H9 (cell line): ENCODE results near the gene ZBP1. TPM values are rescaled to one million over a fixed set of nuclear protein-coding genes. Genes with fewer than 3 reads are reported as not detected.

Experiments
- DNase-seq: peaks from one replicate; pipeline ENCODE4 v3.0.0-alpha.2; 2017
- H2AFZ ChIP-seq: one replicate; pipeline ENCODE4 v1.6.1; 2013; ENCODE audit warnings: mild to moderate bottlenecking, low read length, control low read depth, moderate library complexity
- H2AK5ac ChIP-seq: 2 replicates; pipeline ENCODE4 v1.6.1; 2013; ENCODE audit warnings: low read length, control low read depth, mixed read lengths; ENCODE audit not compliant: insufficient read length
- H2BK120ac ChIP-seq: one replicate; pipeline ENCODE4 v1.6.1; 2013; ENCODE audit warnings: low read depth, mild to moderate bottlenecking, low read length, control low read depth, inconsistent platforms; ENCODE audit not compliant: poor library complexity, severe bottlenecking
- H2BK12ac ChIP-seq: 2 replicates; pipeline ENCODE4 v1.6.1; 2013; ENCODE audit warnings: low read length, control low read depth, mixed read lengths, low read depth; ENCODE audit not compliant: insufficient read length
- H2BK15ac ChIP-seq: 2 replicates; pipeline ENCODE4 v1.6.1; 2013; ENCODE audit warnings: low read depth, low read length, control low read depth
- H2BK20ac ChIP-seq: one replicate; pipeline ENCODE4 v1.6.1; 2013; ENCODE audit warnings: low read depth, mild to moderate bottlenecking, low read length, control low read depth, inconsistent platforms; ENCODE audit not compliant: poor library complexity, severe bottlenecking
- H2BK5ac ChIP-seq: 2 replicates; pipeline ENCODE4 v1.6.1; 2013; ENCODE audit warnings: low read length, control low read depth, mixed read lengths; ENCODE audit not compliant: insufficient read length
- H3K14ac ChIP-seq: 2 replicates; pipeline ENCODE4 v1.6.1; 2013; ENCODE audit warnings: low read length, control low read depth; ENCODE audit not compliant: insufficient read depth
- H3K18ac ChIP-seq: 2 replicates; pipeline ENCODE4 v1.6.1; 2013; ENCODE audit warnings: low read depth, mild to moderate bottlenecking, mixed read lengths, low read length, control low read depth; ENCODE audit not compliant: insufficient read length
- H3K23ac ChIP-seq: 2 replicates; pipeline ENCODE4 v1.6.1; 2013; ENCODE audit warnings: low read length, control low read depth, mixed read lengths, low read depth; ENCODE audit not compliant: insufficient read length
- H3K23me2 ChIP-seq: 2 replicates; pipeline ENCODE4 v1.6.1; 2013; ENCODE audit warnings: low read depth, mild to moderate bottlenecking, mixed read lengths, low read length, control low read depth; ENCODE audit not compliant: insufficient read length, poor library complexity, severe bottlenecking
- H3K27ac ChIP-seq: 2 replicates; pipeline ENCODE4 v1.5.1; 2013; ENCODE audit warnings: low read length, control low read depth, mixed read lengths, low read depth; ENCODE audit not compliant: insufficient read length
- H3K27me3 ChIP-seq: 2 replicates; pipeline ENCODE4 v1.6.1; 2013; ENCODE audit warnings: low read length, control low read depth, inconsistent platforms; ENCODE audit not compliant: insufficient read depth
- H3K4ac ChIP-seq: 2 replicates; pipeline ENCODE4 v1.6.1; 2013; ENCODE audit warnings: low read depth, mild to moderate bottlenecking, control low read depth, inconsistent platforms, low read length, moderate library complexity
- H3K4me1 ChIP-seq: 2 replicates; pipeline ENCODE4 v1.6.1; 2013; ENCODE audit warnings: low read length, control low read depth, inconsistent platforms; ENCODE audit not compliant: insufficient read depth
- H3K4me2 ChIP-seq: 2 replicates; pipeline ENCODE4 v1.6.1; 2013; ENCODE audit warnings: low read length, control low read depth, mixed read lengths; ENCODE audit not compliant: insufficient read length, insufficient read depth
- H3K56ac ChIP-seq: 2 replicates; pipeline ENCODE4 v1.6.1; 2013; ENCODE audit warnings: low read depth, mild to moderate bottlenecking, mixed read lengths, low read length, control low read depth; ENCODE audit not compliant: insufficient read length
- H3K79me1 ChIP-seq: 2 replicates; pipeline ENCODE4 v1.6.1; 2013; ENCODE audit warnings: low read depth, mild to moderate bottlenecking, moderate library complexity, low read length, control low read depth, inconsistent platforms; ENCODE audit not compliant: insufficient read depth, poor library complexity, severe bottlenecking
- H3K79me2 ChIP-seq: 2 replicates; pipeline ENCODE4 v1.6.1; 2013; ENCODE audit warnings: low read length, control low read depth, inconsistent platforms; ENCODE audit not compliant: insufficient read depth
- H3K9ac ChIP-seq: 2 replicates; pipeline ENCODE4 v1.6.1; 2013; ENCODE audit warnings: low read length, control low read depth, mixed read lengths; ENCODE audit not compliant: insufficient read length; ENCODE audit errors: extremely low read depth
- H3K9me3 ChIP-seq: one replicate; pipeline ENCODE4 v1.6.1; 2013; ENCODE audit warnings: low read depth, low read length, inconsistent platforms; ENCODE audit not compliant: control insufficient read depth
- H3T11ph ChIP-seq: one replicate; pipeline ENCODE4 v1.6.1; 2013; ENCODE audit warnings: mild to moderate bottlenecking, low read length, control low read depth, inconsistent platforms
- H4K20me1 ChIP-seq: one replicate; pipeline ENCODE4 v1.6.1; 2013; ENCODE audit not compliant: control insufficient read depth, insufficient read length, insufficient read depth
- H4K5ac ChIP-seq: 2 replicates; pipeline ENCODE4 v1.6.1; 2013; ENCODE audit warnings: low read depth, mild to moderate bottlenecking, mixed read lengths, low read length, control low read depth; ENCODE audit not compliant: insufficient read length
- H4K8ac ChIP-seq: replicated peaks from 2 replicates; pipeline ENCODE4 v1.6.1; 2013; ENCODE audit warnings: low read length, control low read depth, mixed read lengths, low read depth; ENCODE audit not compliant: insufficient read length
- H4K91ac ChIP-seq: 2 replicates; pipeline ENCODE4 v1.6.1; 2013; ENCODE audit warnings: low read depth, mild to moderate bottlenecking, moderate library complexity, mixed read lengths, low read length, control low read depth; ENCODE audit not compliant: insufficient read length
- H3K27ac Mint-ChIP-seq, 3 experiments: 2 replicates in 2 of 3; 3 replicates in 1 of 3; pipeline ENCODE4 v1.8.0; 2020 to 2021; ENCODE audit warnings: mixed read lengths in 3 of 3, mild to moderate bottlenecking in 1 of 3, moderate library complexity in 1 of 3
- H3K27me3 Mint-ChIP-seq: 2 replicates; pipeline ENCODE4 v1.8.0; 2021; ENCODE audit warnings: low read depth, mild to moderate bottlenecking, moderate library complexity, mixed read lengths
- H3K36me3 Mint-ChIP-seq, 3 experiments: 2 replicates in 2 of 3; 3 replicates in 1 of 3; pipeline ENCODE4 v1.8.0; 2020 to 2021; ENCODE audit warnings: low read depth in 3 of 3, mixed read lengths in 3 of 3; ENCODE audit not compliant: insufficient read depth in 1 of 3
- H3K4me1 Mint-ChIP-seq, 2 experiments: 2 replicates each; pipeline ENCODE4 v1.8.0; 2020; ENCODE audit warnings: mixed read lengths in 2 of 2
- H3K4me3 Mint-ChIP-seq, 2 experiments: 2 replicates in 1 of 2; 3 replicates in 1 of 2; pipeline ENCODE4 v1.8.0; 2020 to 2021; ENCODE audit warnings: mild to moderate bottlenecking in 2 of 2, mixed read lengths in 2 of 2, moderate library complexity in 1 of 2
- H3K9me3 Mint-ChIP-seq, 2 experiments: 2 replicates in 1 of 2; 3 replicates in 1 of 2; pipeline ENCODE4 v1.8.0; 2020; ENCODE audit warnings: mild to moderate bottlenecking in 2 of 2, mixed read lengths in 2 of 2, moderate library complexity in 1 of 2
- CTCF ChIP-seq: fragments of 200-600 bp; sonication (generic); conservative IDR thresholded peaks from 3 replicates; pipeline ENCODE4 v1.8.0; 2021; ENCODE audit warnings: antibody characterized with exemption, mild to moderate bottlenecking
- WGBS: extraction: QIAGEN DNeasy Blood & Tissue Kit; methylation state at CpG from one replicate; pipeline ENCODE4 v1.1.7; 2013; ENCODE audit warnings: missing lambda C conversion rate, low lambda C conversion rate, mixed read lengths; ENCODE audit not compliant: insufficient read length; ENCODE audit errors: extremely low coverage; 5-methylcytosine and 5-hydroxymethylcytosine counted together
- total RNA-seq: library from RNA; stranded (reverse); gene quantifications from 2 replicates; pipeline ENCODE4 v1.2.1, GENCODE V29; 2021

Gene ZBP1
- total RNA-seq, 1 experiment from 2014 or later = not detected

GRCh38 chr20:57587989-57588377 lies 32.2 kb downstream of the ZBP1 start:
- no peak overlapping the region for H3T11ph ChIP-seq
- no peak overlapping the region for H3K23ac ChIP-seq
- H3K27me3 Mint-ChIP-seq = peaks cover 7% of the 10 kb centered on the region
- H3K27ac Mint-ChIP-seq = no peak overlapping the region
- no peaks in the 10 kb centered on the region for H4K20me1 ChIP-seq
- no peak overlapping the region for H3K4ac ChIP-seq
- H4K91ac ChIP-seq = no peak overlapping the region
- no peak overlapping the region for H2BK12ac ChIP-seq
- H3K79me2 ChIP-seq = no peaks in the 10 kb centered on the region
- H3K4me2 ChIP-seq = no peak overlapping the region
- H2AFZ ChIP-seq = no peak overlapping the region
- no peak overlapping the region for H3K14ac ChIP-seq
- H3K56ac ChIP-seq = no peak overlapping the region
- H3K18ac ChIP-seq = no peak overlapping the region
- H4K8ac ChIP-seq = no peak overlapping the region
- H3K4me1 Mint-ChIP-seq = peaks cover 2 to 26% of the 10 kb centered on the region in 2 experiments
- H4K5ac ChIP-seq = no peak overlapping the region
- no peak overlapping the region for H2BK20ac ChIP-seq
- H3K9me3 Mint-ChIP-seq = peaks cover 0 to 9% of the 10 kb centered on the region in 2 experiments; a peak in 3 of 5 replicates
- no CpG with 5 or more reads among the region's 7 CpGs for WGBS
- no peak overlapping the region for H3K9ac ChIP-seq
- H3K4me3 Mint-ChIP-seq = no peak overlapping the region
- H2BK120ac ChIP-seq = no peak overlapping the region
- no peak overlapping the region for H2AK5ac ChIP-seq
- H3K23me2 ChIP-seq = no peaks in the 10 kb centered on the region
- no peaks in the 10 kb centered on the region for H3K4me1 ChIP-seq
- H3K79me1 ChIP-seq = no peaks in the 10 kb centered on the region
- TF ChIP-seq CTCF = no peak
- H2BK5ac ChIP-seq = no peak overlapping the region
- H3K27me3 ChIP-seq = no peaks in the 10 kb centered on the region
- no peaks in the 10 kb centered on the region for H3K36me3 Mint-ChIP-seq
- no peaks in the 10 kb centered on the region for H3K9me3 ChIP-seq
- H3K27ac ChIP-seq = no peak overlapping the region
- DNase-seq = no peak
- H2BK15ac ChIP-seq = no peak overlapping the region
